ENCODE results near the gene SLC2A6.

- TF ChIP-seq CTCF (conservative IDR thresholded peaks at IDR 0.05; ENCODE audit: low read depth, low read length) (no peak), EZH2 (IDR thresholded peaks at IDR 0.05; ENCODE audit: low read length, unreplicated experiment) (no peak), EZH2phosphoT487 (IDR thresholded peaks at IDR 0.05; ENCODE audit: borderline replicate concordance, low read length) (no peak)
Observed at GRCh38 chr9:133457233-133457632, 21.7 kb downstream of the SLC2A6 start.

Data from PC-3 (cell line).